Hepatocyte (in vitro differentiated cells): ENCODE measurements around the gene EPB41L4B.

Experiments used
- CTCF ChIP-seq: fragments of 200-600 bp; sonication (generic); IDR thresholded peaks from 2 replicates; pipeline ENCODE4 v1.5.1; 2016; ENCODE audit warnings: antibody characterized with exemption, mild to moderate bottlenecking; ENCODE audit not compliant: poor library complexity
- EZH2phosphoT487 ChIP-seq: fragments of 200-600 bp; sonication (generic); IDR thresholded peaks from one replicate; pipeline ENCODE4 v1.6.1; 2018; ENCODE audit warnings: antibody characterized with exemption, mild to moderate bottlenecking, low read depth, moderate library complexity; ENCODE audit not compliant: unreplicated experiment, severe bottlenecking

GRCh38 chr9:109132567-109133021 is 188.3 kb downstream of the EPB41L4B start:
- no peak for TF ChIP-seq CTCF
- no peak for TF ChIP-seq EZH2phosphoT487
